Measurements from ENCODE around the gene SH3TC1. TPM values are rescaled to one million over a fixed set of nuclear protein-coding genes. Genes with fewer than 3 reads are reported as not detected.

The SH3TC1 gene
- total RNA-seq, 1 experiment from 2014 or later = 28.9 TPM

- H3K36me3 ChIP-seq = no peaks in the 10 kb centered on the region
- H3K27ac ChIP-seq = no peak within 1 kb of the TSS
- peak within 1 kb of the TSS; percentile 57 for H3K4me3 ChIP-seq
- peak; percentile 98 to 99 for DNase-seq
- H3K27me3 ChIP-seq = peaks cover 18% of the 10 kb centered on the region
- H3K4me1 ChIP-seq = peaks cover 9% of the 10 kb centered on the region
- no peaks in the 10 kb centered on the region for H3K9me3 ChIP-seq (replicated peaks)
Observed at GRCh38 chr4:8158710-8159536, 40.2 kb upstream of the SH3TC1 start, which contains the start of gene ABLIM2. ABLIM2 (minus strand) TSS chr4:8158813; CDS start chr4:8158689, 124 bp downstream.

DNA sequence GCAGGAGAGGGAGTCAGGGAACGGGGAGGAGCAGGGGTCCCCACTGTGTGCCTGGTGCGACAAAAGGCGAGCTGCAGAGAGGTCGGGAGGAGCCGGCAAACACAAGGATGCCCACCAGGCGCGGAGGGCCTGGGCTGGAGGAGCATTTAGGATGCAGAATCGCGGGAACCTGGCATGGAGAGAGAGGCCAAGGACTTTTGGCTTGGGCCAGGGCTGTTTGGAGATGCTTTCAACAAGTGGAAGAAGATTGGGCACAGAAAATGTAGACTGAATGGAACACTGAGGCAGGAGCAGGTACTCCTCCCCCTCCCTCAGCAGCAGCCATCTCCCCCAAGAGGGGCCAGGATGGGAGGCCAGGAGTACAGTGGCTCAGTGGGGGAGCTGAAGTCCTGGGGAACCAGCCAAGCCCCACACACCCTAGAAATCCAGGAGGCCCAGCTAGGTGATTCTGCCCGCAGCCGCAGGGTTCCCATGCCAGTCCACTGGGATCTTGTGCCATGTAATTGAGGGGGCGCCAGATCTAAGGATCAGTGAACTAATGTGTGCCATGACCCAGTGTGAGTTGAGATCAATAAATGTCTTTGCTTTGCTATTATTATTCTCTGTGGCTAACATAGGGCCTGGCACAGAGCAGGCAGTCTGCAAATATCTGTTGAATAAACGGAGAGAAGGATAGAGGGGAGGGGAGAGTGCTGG, 39.4 kb upstream of the SH3TC1 start:
- no peak overlapping the region for H3K27ac ChIP-seq
- H3K27me3 ChIP-seq = peaks cover 17% of the 10 kb centered on the region
- no peak for DNase-seq
- peak overlapping the region; percentile 57 for H3K4me3 ChIP-seq
- no peaks in the 10 kb centered on the region for H3K36me3 ChIP-seq
- no peaks in the 10 kb centered on the region for H3K9me3 ChIP-seq (replicated peaks)
- peaks cover 8% of the 10 kb centered on the region for H3K4me1 ChIP-seq

GRCh38 chr4:8160233-8160560, 38.9 kb upstream of the SH3TC1 start:
- peaks cover 6% of the 10 kb centered on the region for H3K4me1 ChIP-seq
- peaks cover 15% of the 10 kb centered on the region for H3K27me3 ChIP-seq
- H3K27ac ChIP-seq = no peak overlapping the region
- DNase-seq = no peak
- no peaks in the 10 kb centered on the region for H3K9me3 ChIP-seq (replicated peaks)
- no peak overlapping the region for H3K4me3 ChIP-seq
- H3K36me3 ChIP-seq = no peaks in the 10 kb centered on the region

GRCh38 chr4:8160572-8160971, 38.5 kb upstream of the SH3TC1 start:
- Histone ChIP-seq H3K4me3 (no peak overlapping the region), H3K36me3 (no peaks in the 10 kb centered on the region), H3K4me1 (peaks cover 6% of the 10 kb centered on the region), H3K27ac (no peak overlapping the region), H3K27me3 (peaks cover 15% of the 10 kb centered on the region), H3K9me3 (replicated peaks) (no peaks in the 10 kb centered on the region)
- no peak for DNase-seq

DNA sequence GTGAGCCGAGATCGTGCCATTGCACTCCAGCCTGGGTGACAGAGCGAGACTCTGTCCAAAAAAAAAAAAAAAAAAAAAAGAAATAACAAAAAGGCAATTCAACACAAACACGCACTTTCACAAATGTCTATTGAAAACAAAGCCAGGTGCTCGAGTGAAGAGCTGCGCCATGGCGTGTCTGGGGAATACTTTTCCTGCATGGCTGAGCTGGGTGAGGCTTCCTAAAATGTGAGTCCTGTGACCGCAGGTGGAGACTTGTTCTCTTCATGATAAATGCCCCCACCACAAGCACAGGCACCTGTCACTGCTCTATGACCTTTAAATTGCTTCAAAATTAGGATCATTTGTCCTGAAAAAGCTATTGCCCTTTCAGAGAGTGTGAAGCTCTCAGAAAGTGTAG, 36.5 kb upstream of the SH3TC1 start:
- H3K36me3 ChIP-seq = no peaks in the 10 kb centered on the region
- no peaks in the 10 kb centered on the region; the same call in 1 of the 2 replicates for H3K4me1 ChIP-seq
- H3K9me3 ChIP-seq (replicated peaks) = no peaks in the 10 kb centered on the region
- no peak overlapping the region for H3K4me3 ChIP-seq
- H3K27ac ChIP-seq = no peak overlapping the region
- DNase-seq = no peak
- peaks cover 15% of the 10 kb centered on the region for H3K27me3 ChIP-seq

GRCh38 chr4:8163026-8163425, 36.1 kb upstream of the SH3TC1 start:
- Histone ChIP-seq H3K4me1 (no peaks in the 10 kb centered on the region; the same call in 1 of the 2 replicates), H3K27me3 (peaks cover 15% of the 10 kb centered on the region)

DNA sequence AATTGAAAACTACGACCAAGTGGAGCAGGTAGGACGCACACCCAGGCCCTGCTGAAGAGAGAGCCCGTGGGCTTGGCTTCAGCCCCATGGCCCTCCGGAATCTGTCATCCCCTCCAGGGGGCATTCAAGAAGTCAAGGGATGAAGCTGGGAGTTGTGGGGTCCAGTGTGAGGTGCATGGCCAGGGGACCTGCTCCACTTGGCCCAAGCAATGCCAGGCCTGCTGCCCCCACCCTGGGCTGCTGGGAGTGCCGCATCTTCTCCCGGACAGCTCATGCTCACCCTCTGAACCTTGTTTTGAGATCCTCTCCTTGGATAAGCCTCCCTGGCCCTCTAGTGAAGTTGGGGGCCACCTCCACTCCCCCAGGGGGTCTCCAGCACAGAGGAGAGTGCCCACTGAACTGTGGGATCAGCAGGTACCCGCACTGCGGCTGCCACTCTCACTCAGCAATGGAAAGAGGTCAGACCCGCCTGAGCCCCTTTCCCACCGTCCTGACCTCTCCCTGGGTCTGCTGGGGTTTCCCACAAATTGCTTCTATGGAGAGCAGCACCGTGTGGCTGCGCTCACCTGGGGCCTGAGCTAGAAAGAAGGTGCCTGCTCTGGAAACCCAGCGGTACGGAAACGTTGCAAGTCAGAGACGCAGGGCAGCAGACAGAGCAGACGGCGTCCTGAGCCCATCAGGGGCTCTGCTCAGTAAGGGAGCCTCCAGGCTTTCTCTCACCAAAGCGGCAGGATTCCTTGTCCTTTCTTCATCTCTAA, 35.5 kb upstream of the SH3TC1 start:
- Histone ChIP-seq H3K27ac (no peak overlapping the region), H3K9me3 (replicated peaks) (no peaks in the 10 kb centered on the region), H3K36me3 (no peaks in the 10 kb centered on the region), H3K27me3 (peaks cover 15% of the 10 kb centered on the region), H3K4me3 (no peak overlapping the region), H3K4me1 (no peaks in the 10 kb centered on the region; the same call in 1 of the 2 replicates)
- no peak for DNase-seq

More at GRCh38 chr4:8163026-8163425, 36.1 kb upstream of the SH3TC1 start:
- DNase-seq = no peak
- H3K36me3 ChIP-seq = no peaks in the 10 kb centered on the region
- no peaks in the 10 kb centered on the region for H3K9me3 ChIP-seq (replicated peaks)
- H3K27ac ChIP-seq = no peak overlapping the region
- no peak overlapping the region for H3K4me3 ChIP-seq

DNA sequence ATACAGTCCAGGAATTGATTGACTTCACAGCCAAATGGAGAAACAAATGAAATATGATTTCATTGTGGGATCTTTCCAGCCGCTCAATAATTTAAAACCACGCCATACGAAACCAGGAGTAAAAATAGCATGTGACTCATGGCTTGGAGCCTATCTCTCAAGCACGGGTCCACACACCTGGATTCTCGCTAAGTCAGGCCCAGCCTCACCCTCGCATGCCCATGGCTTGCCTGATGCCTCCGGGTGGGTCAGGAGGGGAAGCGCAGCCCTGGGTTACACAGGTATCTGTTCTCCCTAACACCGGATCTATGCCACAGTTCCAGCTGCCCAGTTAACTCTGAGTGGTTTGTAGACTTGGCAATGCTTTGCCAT, 34.9 kb upstream of the SH3TC1 start:
- DNase-seq = no peak
- Histone ChIP-seq H3K27ac (no peak overlapping the region), H3K4me1 (no peaks in the 10 kb centered on the region; the same call in 1 of the 2 replicates), H3K9me3 (replicated peaks) (no peaks in the 10 kb centered on the region), H3K27me3 (peaks cover 15% of the 10 kb centered on the region), H3K36me3 (no peaks in the 10 kb centered on the region), H3K4me3 (no peak overlapping the region)

- no peaks in the 10 kb centered on the region for H3K36me3 ChIP-seq
- H3K27me3 ChIP-seq = peaks cover 12% of the 10 kb centered on the region
- no peak overlapping the region for H3K4me3 ChIP-seq
- no peaks in the 10 kb centered on the region; the same call in 1 of the 2 replicates for H3K4me1 ChIP-seq
- H3K27ac ChIP-seq = no peak overlapping the region
- no peaks in the 10 kb centered on the region for H3K9me3 ChIP-seq (replicated peaks)
- no peak for DNase-seq
Observed at GRCh38 chr4:8164687-8165086, 34.4 kb upstream of the SH3TC1 start.

DNA sequence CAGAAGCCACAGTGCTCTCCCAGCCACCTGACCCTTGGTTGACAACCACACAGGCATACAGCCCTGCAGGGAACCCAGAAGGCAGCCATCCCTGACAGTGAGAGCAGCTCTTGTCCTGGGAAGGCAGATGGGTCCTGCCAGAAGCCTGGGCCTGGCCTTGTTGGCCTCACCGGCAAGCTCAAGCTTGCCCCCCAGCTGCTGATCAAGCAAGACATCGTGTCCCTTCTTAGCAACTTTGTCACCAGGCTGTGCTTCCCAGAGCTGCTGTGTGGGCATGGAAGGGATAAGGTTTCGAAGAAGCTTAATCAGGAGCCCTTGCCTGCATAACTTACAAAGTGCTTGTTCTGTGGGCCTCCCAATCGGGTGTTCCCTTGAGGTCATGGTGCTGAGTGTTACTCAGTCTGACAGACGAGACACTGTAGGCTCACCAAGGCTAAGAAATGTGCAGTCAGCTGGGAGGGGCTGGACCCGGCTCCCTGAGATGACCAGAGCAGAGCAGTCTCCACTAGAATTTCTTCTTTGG, 33.7 kb upstream of the SH3TC1 start:
- H3K27me3 ChIP-seq = peaks cover 7% of the 10 kb centered on the region
- no peak overlapping the region for H3K4me3 ChIP-seq
- H3K4me1 ChIP-seq = no peaks in the 10 kb centered on the region
- H3K9me3 ChIP-seq (replicated peaks) = no peaks in the 10 kb centered on the region
- H3K36me3 ChIP-seq = no peaks in the 10 kb centered on the region
- no peak for DNase-seq
- H3K27ac ChIP-seq = no peak overlapping the region

DNA sequence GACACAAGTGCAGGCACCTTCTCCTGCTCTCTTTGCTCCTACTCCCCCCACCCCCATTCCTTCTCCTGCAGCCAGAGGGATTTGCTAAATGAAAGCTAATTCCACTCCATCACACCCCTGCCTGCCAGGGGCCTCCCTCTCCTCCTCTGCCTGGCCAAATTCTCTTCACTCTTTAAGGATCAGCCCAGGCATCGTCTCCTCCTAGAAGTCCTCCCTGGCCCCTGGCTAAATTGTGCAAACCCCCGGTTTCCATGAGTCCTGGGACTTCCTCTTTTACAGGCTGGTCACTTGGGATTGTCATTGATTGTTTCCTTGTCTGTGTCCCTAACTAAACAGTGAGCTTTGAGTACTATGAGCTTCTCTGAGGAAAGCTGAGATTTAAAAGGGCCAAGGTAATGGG, 31.8 kb upstream of the SH3TC1 start:
- Histone ChIP-seq H3K9me3 (replicated peaks) (no peaks in the 10 kb centered on the region), H3K36me3 (no peaks in the 10 kb centered on the region), H3K4me1 (no peaks in the 10 kb centered on the region), H3K4me3 (no peak overlapping the region), H3K27me3 (peaks cover 13% of the 10 kb centered on the region), H3K27ac (no peak overlapping the region)
- no peak for DNase-seq

DNA sequence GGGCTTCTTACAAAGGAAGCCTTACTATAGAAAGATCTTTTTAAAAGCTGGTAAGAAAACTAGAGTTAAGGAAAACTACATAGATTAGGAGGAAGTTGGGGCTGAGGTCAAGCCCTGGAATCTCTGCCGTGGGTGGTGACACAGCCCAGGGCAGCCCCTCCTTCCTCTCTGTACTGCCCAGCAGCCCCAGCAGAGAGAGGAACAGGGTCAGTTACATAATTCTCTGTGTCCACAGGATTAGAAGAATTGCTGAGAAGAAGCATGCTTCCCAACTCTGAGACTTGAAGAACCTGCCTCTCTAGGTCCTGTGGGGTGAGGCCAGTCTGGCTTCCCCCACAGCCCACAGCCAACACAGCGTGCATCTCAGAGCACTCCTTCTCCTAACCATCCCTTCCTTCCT, 31.3 kb upstream of the SH3TC1 start:
- Histone ChIP-seq H3K4me3 (no peak overlapping the region), H3K27ac (no peak overlapping the region), H3K9me3 (replicated peaks) (no peaks in the 10 kb centered on the region), H3K36me3 (no peaks in the 10 kb centered on the region), H3K4me1 (no peaks in the 10 kb centered on the region), H3K27me3 (peaks cover 10% of the 10 kb centered on the region)
- no peak for DNase-seq

GRCh38 chr4:8168232-8168631, 30.9 kb upstream of the SH3TC1 start:
- no peaks in the 10 kb centered on the region for H3K9me3 ChIP-seq (replicated peaks)
- no peak for DNase-seq
- H3K36me3 ChIP-seq = no peaks in the 10 kb centered on the region
- no peak overlapping the region for H3K27ac ChIP-seq
- no peaks in the 10 kb centered on the region for H3K4me1 ChIP-seq
- no peak overlapping the region for H3K4me3 ChIP-seq
- H3K27me3 ChIP-seq = peaks cover 6% of the 10 kb centered on the region; the same call in 1 of the 2 replicates

DNA sequence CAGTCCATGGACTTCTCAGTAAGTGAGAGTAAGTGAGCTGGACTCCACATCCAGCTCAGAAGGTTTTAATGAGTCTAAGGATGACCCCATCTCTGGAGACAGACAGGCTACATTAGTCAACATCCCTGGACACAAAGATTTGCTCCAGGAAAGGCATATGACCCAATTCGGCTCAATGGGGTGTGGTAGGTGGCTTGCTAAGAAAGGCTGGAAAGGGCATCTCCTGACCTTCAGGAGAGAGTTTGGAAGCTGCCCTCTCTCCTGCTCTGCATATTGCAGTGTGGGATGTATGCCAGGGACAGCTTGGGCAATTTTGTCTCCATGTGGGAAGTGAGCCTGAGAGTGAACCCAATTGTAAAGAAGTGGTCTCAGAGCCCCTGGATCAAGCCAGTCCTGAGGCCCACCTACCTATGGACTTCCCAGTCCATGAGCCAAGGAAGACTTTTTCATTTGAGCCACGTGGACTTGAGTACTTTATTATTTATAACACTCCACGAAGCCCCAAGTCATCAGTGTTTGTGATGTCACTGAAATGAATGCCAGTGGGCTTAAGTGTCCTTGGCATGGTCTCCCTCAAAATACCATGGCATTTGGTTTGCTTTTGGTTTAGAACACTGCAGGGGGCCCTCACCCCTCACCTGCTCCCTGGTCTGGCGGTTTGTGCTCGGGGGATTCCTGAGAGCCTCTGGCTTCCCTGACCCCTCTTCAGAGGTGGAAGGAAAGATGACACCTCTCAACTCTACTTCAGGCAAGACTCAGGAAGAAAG, 30.1 kb upstream of the SH3TC1 start:
- Histone ChIP-seq H3K27me3 (peaks cover 6% of the 10 kb centered on the region; the same call in 1 of the 2 replicates), H3K9me3 (replicated peaks) (no peaks in the 10 kb centered on the region), H3K4me3 (no peak overlapping the region), H3K36me3 (no peaks in the 10 kb centered on the region), H3K4me1 (no peaks in the 10 kb centered on the region), H3K27ac (no peak overlapping the region)
- no peak for DNase-seq
